NCI-H2196 treated with DMSO at 0.1 percent for 48 hours (cell line): ENCODE results near the gene KLF6.

Experiments used
- DNase-seq: peaks from one replicate; lab custom pipeline; 2025; ENCODE audit not compliant: unreplicated experiment; lab: John Stamatoyannopoulos, UW

The KLF6 gene

DNA sequence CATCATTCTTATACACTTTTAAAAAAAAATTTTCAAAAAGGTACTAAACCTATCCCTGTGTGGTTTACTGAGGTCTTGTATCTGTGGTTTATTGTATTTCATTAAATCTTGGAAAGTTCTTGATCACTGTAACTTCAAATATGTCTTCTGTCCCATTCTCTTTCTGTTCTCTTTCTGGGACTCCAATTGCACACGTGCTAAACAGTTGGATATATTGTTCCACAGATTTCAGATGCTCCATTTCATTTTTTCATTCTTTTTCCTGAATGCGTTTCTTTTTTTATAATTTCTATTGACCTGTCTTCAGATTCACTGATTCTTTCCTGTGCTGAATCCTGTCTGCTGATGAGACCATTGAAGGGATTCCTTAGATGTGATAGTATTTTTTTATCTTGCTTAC lies 4.6 kb upstream of the KLF6 start:
- no peak for DNase-seq

DNA sequence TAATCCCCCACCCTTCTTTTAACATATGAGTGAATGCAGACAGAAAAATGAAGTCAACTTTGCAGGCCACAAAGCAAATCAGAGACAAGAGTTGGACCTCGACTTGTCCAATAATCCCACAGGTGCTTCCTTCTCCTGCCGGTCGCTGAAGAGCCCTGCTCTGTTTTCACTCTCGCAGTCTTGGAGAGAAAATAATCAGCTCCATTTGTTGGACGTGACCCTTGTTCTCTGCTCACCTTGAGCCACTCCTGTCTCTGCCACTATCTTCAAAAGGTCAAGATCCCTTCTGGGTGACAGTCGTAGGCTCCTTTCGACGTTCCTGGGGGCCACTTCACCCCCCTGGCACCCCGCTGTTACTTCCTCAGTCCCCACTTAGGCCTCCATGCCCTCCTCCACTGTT lies 2.8 kb upstream of the KLF6 start:
- DNase-seq = no peak

- no peak for DNase-seq
Measured at GRCh38 chr10:3787016-3787400, 2.0 kb upstream of the KLF6 start.

DNA sequence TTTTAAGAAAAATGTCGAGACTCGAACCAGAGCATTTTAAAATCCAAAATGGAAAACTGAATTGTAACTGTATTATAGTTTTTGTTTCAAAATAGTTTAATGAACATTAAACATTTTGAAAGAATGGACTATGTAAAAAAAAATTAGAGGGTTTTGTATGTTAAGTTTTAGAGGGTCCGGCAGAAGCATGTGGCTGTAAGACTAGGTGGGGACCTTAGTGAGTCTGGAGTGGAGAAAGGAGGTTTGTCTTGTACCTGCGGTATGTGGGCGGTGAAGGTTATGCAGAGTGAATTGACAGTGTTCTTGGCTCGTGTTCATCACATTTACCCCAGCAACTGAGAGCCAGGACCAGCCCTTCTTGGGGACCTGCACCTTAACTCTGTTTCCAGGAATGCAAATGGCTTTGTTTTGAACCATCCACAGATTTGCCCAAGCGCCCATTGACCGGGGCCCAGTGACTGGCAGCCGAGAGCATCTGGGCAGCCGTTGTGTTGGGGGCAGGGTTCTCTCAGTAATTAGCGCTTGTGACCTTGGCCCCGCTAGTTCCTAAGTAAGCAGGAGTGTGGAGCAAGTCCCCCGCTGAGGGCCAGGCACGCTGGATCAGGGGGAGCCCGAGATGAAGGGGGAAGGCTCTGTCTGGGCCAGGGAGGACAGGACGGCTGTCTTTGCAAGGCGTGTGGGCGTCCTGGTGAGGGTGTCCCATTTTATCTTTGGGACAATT lies 1.4 kb upstream of the KLF6 start:
- DNase-seq = no peak

GRCh38 chr10:3785851-3786271 lies 852 bp upstream of the KLF6 start:
- no peak for DNase-seq

- peak; percentile 70 for DNase-seq
Measured at GRCh38 chr10:3785251-3785850, 342 bp upstream of the KLF6 start.

DNA sequence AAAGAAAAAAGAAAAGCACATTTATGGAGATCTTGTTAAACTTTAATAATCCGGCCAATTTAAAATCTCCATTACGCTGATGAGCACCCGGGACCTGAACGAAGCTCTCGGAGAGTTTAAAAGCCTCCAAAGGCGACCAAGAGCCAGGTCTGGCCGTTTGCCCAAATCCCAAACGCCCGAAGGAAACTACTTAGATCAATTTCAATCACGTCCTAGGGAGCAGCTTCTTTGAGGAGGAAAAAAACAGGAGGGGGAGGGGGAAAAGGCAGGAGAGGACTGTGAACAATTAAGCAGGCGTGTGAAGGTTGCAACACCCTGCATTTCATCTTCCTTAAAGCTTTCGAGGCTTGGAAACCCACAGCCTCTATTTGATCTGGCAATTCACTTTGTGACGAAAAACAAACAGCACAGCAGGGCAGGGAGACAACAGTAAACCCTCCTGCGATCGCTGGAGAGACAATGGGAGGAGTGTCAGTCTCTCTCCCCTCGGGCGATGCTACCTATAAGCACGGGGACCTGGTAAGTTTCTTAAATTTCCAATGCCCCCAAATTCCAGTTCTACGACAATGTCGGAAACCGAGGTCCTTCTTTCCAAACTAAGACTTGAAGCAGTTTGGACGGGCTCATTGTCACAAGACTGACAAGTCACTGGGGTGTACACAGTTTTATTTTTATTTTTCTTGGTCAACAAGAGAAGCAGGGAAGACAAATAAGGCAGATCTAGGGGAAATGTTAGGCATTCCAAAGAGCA lies 1.2 kb downstream of the KLF6 start:
- DNase-seq = no peak

GRCh38 chr10:3783316-3783681 lies 1.7 kb downstream of the KLF6 start:
- no peak for DNase-seq

DNA sequence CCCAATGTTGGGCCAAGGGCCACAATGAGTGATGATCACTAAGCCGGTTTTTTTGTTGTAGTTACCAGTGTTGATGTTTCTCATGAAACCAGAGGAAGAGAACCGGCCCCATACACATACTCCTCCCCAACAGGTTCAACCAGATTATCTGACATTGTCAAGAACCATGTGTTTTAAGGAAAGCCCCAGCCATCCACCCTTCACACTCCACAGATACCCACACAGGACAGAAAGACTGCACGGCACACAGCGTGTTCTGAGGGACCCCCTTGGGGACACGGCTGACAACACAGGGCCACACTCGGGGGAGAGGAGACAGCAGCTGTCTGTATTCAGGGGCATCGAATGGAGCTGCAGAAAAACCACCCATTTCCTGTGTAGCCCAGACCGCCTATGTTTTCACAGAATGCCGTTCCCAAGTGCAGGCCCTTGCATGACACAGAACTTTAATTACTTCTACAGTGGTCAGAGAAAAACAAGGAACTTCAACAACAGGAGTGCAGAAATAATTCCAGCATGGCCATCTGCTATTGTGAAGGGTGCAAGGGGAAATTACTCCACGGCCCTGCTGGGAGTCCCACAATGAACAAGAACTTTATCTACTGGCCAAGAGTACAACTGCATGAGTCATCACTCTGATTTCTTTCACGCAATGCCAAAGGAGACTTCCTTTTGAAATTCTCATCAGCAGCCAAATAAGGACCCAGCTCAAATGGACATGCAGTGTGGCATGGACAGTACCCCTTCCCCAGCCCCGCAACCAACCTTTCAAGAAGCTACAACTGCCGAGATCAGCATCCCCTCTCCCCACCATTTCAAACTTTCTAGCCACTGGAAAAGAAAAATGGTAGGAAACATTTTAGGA lies 2.3 kb downstream of the KLF6 start:
- DNase-seq = peak; percentile 8

DNA sequence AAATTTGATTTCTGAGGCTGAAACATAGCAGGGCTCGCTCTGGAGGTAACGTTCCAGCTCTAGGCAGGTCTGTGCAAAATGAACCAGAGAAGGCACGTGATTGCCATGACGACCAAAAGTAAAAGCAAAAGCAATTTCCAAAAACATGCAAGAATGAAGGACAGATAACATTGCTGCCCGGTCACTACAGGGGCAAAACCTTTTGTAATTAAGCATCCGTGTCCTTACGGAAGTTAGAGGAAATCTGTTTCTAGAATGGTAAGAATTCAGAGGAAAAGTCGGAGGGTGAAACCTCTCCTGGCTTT lies 2.9 kb downstream of the KLF6 start:
- DNase-seq = no peak

DNA sequence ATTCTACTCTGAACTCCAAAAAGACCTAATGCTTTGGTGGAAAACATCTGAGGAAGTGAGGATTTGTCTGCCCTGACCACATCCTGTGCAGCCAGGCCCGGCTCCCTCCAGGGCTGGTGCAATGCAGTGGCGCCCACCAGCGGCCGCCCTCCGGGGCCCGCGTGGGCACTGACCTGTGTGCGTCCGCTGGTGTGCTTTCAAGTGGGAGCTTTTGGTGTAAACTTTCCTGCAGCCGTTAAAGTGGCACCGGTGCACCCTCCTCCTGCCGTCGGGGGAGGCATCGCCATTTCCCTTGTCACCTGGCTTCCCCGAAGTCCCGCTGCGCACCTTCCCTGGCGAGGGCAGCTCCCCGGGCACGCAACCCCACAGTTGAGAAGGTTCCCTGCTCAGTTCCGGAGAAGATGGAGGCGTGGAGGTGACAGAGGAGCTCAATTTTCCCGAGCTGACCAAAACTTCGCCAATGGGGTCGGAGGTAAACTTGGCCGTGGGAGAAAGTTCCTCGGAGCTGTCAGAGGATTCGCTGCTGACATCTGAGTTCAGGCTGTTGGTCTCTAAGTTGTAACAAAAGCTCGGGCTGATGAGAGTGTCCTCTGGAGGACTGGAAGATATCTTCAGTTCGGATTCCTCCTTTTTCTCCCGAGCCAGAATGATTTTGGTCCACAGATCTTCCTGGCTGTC lies 3.4 kb downstream of the KLF6 start:
- DNase-seq = no peak

GRCh38 chr10:3780771-3781467 lies 4.1 kb downstream of the KLF6 start:
- DNase-seq = no peak

DNA sequence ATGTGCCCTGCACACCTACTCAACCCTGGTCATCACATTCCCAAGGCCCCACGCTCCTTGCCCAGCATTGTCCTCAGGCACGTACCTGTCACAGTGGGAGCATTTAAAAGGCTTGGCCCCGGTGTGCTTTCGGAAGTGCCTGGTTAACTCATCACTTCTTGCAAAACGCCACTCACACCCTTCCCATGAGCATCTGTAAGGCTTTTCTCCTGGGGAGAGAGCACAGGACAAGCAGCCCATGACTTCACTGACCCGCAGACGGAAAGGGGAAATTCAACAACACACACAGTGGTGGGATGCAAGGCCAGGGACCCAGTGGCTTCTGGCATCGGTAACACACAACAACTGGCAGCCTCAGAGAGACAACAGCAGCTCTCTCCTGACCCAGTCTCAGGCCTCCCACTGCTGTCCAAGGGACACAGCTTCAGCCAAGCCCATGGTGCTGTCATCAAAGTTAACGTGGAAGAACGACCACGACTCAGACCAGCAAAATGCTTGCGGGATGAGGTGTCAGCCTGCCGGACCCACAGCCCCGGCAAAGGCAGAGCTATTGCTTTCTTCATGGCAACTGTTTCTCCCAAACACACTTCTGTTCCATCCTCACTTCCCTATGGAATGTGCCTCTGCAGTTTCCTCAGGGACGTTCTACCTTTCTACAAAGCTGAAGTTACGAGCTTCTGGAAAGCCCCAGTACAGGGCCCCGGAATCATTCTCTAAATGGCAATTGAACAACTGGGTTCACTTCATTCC lies 4.8 kb downstream of the KLF6 start:
- no peak for DNase-seq

DNA sequence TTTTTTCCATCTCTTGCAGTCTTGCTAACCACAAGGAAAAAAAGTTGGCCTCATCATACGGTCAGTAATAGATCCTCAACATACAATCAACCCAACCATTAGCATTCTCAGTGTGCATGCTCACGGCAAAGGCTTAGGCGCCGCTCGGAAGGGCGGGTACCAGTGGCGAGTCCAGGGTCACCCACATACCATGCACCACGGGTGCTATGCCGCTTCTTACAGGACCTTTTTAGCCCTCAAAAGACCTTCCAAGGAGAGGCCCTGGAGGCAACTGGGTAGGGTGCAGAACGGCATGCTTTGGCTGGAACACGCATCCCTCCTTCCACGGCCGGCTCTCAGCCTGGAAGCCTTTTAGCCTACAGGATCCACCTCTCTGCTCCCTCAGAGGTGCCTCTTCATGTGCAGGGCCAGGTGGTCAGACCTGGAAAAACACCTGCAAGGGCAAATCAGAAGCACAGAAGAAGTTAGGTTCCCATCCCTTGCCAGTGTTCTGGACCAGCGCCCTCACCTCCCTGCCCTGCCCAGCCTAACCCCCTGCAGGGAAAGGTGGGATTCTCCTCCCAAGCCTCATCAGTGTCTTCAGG lies 5.8 kb downstream of the KLF6 start:
- DNase-seq = no peak

- no peak for DNase-seq
Measured at GRCh38 chr10:3778692-3779157, 6.3 kb downstream of the KLF6 start.

DNA sequence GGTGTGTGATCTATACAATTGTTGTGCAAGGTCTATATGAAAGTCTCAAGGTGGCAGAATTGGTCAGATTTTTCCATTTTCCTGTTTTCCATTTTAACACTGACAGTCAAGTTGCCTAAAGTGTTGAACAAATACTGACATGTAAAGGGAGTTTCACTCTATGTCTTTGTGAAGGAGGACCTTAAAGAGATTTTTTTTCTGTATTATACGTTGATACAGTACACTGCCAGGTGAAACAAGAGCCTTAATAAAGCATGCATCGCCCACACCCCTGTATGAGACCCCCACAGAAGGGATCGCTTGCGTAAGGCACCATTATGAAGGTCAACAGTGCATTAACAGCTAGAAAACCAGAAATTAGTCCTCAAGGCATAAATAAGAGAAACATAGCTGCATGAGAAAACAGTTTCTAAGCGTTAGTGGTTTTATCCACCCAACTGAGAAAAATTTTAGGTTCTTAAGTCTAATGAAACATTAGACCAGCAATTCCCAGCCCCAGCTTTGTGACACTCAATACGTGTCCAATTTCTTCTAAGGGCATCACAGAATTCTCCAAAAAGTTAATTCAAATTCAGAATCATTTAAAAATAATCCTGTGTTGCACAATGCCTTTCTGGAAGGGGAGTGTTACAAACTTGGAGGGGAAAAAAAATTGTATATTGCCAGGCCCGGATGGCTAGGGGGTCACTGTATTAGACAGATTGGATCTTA lies 6.9 kb downstream of the KLF6 start:
- DNase-seq = no peak

DNA sequence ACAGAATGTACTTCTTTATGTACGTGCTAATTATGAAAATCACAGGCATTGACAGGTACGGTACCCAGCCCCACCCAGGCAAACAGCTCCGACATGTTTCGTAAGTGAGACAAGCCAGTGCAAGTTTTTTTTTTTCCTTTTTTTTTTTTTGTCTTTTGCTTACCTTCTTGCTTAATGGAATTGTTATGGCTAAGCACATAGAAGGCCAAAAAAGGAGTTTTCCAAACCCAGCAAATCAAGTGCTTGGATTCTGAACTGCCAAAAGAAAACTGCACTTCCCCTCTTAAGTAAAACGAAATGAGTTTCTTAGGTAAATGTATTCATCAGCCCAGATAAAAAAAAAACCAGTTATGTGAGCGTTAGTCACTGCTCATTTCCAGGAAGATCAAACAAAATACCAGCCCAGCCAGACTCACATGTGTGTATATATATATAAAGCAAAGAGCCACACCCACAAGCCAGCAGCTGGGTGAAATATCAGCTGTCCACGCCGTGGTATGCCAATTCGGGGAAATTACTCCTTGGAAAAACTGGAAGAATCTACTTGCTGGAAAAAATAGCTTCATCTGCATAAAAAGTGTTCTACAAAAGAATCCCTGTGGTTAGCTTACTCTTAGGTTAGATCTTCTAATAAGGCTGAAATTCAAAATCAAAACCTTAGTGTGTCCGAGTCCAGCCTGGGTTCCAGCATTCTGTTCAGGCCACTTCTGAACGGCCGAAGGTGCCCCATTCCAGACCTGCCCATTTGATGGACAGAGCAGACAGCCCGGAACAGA lies 8.0 kb downstream of the KLF6 start:
- no peak for DNase-seq
